ENCODE results near the gene DENND2D. TPM values are rescaled to one million over a fixed set of nuclear protein-coding genes. Genes with fewer than 3 reads are reported as not detected.

DENND2D gene
- total RNA-seq, 1 donor = 4.7 TPM

DNA sequence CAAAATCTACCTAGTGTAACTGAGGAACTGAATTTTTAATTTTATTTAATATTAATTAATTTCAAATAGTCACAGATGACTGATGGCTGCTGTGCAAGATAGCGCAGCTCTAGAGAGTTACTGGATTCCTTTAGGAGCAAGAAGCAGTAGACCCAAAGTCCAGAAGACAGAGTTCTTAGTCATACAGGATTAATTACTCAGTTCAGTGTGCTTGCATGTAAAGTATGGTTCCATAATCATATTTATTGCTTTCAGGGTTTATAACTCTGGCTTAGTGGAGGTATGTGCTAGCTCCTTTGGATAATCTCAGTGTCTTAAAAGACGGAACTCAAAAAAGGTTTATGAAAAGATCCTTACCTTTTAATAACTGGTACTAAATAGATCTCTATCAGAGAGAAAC, 43.0 kb downstream of the DENND2D start:
- Histone ChIP-seq H3K36me3 (ENCODE audit: insufficient read depth, low read length) (peaks cover 27% of the 10 kb centered on the region), H3K27ac (ENCODE audit: low read depth, low read length) (no peak overlapping the region), H4K20me1 (ENCODE audit: insufficient read depth, low read length) (peaks cover 11% of the 10 kb centered on the region), H3K27me3 (ENCODE audit: insufficient read depth, low read length) (no peaks in the 10 kb centered on the region), H3K4me3 (ENCODE audit: insufficient read depth, low read length) (no peak overlapping the region), H2AFZ (ENCODE audit: low read length) (no peak overlapping the region), H3K9me3 (ENCODE audit: low read depth, low read length) (no peaks in the 10 kb centered on the region), H3K4me2 (ENCODE audit: insufficient read depth, low read length) (no peak overlapping the region), H3K79me2 (ENCODE audit: insufficient read depth, low read length) (peaks cover 57% of the 10 kb centered on the region), H3K4me1 (ENCODE audit: insufficient read depth, low read length) (no peaks in the 10 kb centered on the region)
- TF ChIP-seq, protein P1, sequence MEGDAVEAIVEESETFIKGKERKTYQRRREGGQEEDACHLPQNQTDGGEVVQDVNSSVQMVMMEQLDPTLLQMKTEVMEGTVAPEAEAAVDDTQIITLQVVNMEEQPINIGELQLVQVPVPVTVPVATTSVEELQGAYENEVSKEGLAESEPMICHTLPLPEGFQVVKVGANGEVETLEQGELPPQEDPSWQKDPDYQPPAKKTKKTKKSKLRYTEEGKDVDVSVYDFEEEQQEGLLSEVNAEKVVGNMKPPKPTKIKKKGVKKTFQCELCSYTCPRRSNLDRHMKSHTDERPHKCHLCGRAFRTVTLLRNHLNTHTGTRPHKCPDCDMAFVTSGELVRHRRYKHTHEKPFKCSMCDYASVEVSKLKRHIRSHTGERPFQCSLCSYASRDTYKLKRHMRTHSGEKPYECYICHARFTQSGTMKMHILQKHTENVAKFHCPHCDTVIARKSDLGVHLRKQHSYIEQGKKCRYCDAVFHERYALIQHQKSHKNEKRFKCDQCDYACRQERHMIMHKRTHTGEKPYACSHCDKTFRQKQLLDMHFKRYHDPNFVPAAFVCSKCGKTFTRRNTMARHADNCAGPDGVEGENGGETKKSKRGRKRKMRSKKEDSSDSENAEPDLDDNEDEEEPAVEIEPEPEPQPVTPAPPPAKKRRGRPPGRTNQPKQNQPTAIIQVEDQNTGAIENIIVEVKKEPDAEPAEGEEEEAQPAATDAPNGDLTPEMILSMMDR (IDR thresholded peaks at IDR 0.05; ENCODE audit: extremely low read depth, low read depth, low read length) = no peak
- DNase-seq (ENCODE audit: insufficient read length, low spot score, missing footprints) = no peak

- no peak overlapping the region for H3K27ac ChIP-seq (ENCODE audit: low read depth, low read length)
- no peaks in the 10 kb centered on the region for H3K4me1 ChIP-seq (ENCODE audit: insufficient read depth, low read length)
- H2AFZ ChIP-seq (ENCODE audit: low read length) = no peak overlapping the region
- no peak overlapping the region for H3K4me3 ChIP-seq (ENCODE audit: insufficient read depth, low read length)
- TF ChIP-seq, protein P1 (IDR thresholded peaks at IDR 0.05; ENCODE audit: extremely low read depth, low read depth, low read length) = no peak
- no peak for DNase-seq (ENCODE audit: insufficient read length, low spot score, missing footprints)
- H3K79me2 ChIP-seq (ENCODE audit: insufficient read depth, low read length) = peaks cover 85% of the 10 kb centered on the region
- H3K4me2 ChIP-seq (ENCODE audit: insufficient read depth, low read length) = no peak overlapping the region
- no peaks in the 10 kb centered on the region for H3K9me3 ChIP-seq (ENCODE audit: low read depth, low read length)
- H4K20me1 ChIP-seq (ENCODE audit: insufficient read depth, low read length) = peaks cover 15% of the 10 kb centered on the region
- H3K36me3 ChIP-seq (ENCODE audit: insufficient read depth, low read length) = peaks cover 36% of the 10 kb centered on the region
- no peaks in the 10 kb centered on the region for H3K27me3 ChIP-seq (ENCODE audit: insufficient read depth, low read length)
Measured at GRCh38 chr1:111154021-111154999, 46.1 kb downstream of the DENND2D start.

DNA sequence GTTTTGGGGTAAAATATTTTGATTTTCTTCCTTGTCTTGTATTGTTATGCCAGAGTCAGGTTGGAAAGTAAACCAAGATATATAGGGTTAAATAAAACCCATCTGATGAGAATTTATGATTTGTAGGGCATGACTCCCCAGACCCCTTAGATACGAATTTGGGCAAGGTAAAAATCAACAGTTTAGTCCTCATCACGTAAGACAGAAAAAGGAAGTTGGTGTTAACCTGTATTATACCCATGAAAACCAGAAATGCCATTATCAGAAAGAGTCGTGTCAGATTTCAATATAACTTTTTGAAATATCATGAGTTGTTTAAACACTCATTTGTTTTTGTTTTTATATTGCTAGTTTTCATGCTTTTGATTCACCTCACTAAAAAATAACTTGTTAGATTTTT, 48.6 kb downstream of the DENND2D start:
- DNase-seq (ENCODE audit: insufficient read length, low spot score, missing footprints) = no peak
- Histone ChIP-seq H3K9me3 (ENCODE audit: low read depth, low read length) (no peaks in the 10 kb centered on the region), H4K20me1 (ENCODE audit: insufficient read depth, low read length) (peaks cover 18% of the 10 kb centered on the region), H3K79me2 (ENCODE audit: insufficient read depth, low read length) (peaks cover 92% of the 10 kb centered on the region), H3K4me3 (ENCODE audit: insufficient read depth, low read length) (no peak overlapping the region), H3K27ac (ENCODE audit: low read depth, low read length) (no peak overlapping the region), H3K4me2 (ENCODE audit: insufficient read depth, low read length) (no peak overlapping the region), H2AFZ (ENCODE audit: low read length) (no peak overlapping the region), H3K4me1 (ENCODE audit: insufficient read depth, low read length) (no peaks in the 10 kb centered on the region), H3K27me3 (ENCODE audit: insufficient read depth, low read length) (no peaks in the 10 kb centered on the region), H3K36me3 (ENCODE audit: insufficient read depth, low read length) (peaks cover 52% of the 10 kb centered on the region)
- TF ChIP-seq, protein P1 (IDR thresholded peaks at IDR 0.05; ENCODE audit: extremely low read depth, low read depth, low read length) = no peak

DNA sequence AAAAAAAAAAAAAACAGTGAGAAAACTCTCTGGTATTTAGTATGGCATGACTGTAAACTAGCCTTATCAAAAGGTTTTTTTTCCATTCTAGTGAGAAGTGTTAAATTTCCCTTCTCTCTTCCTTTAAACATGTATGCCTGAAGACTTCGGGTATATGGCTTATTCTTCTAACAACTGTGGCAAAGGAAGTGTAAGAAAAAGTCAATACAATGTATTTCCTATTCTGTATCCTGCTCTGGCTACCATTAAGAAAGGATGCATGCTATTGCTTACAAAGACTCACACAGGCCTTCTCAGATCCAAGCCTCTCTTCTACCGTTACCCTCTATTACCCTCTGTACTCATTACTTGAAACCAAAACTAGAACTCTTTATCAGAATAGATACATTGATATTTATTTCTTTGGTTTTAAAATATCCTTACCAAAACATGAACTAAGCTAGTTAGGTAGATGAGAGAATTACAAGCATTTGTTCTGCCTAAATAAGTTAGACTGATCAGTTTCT, 52.0 kb downstream of the DENND2D start:
- TF ChIP-seq, protein P1 (IDR thresholded peaks at IDR 0.05; ENCODE audit: extremely low read depth, low read depth, low read length) = no peak
- Histone ChIP-seq H3K27ac (ENCODE audit: low read depth, low read length) (no peak overlapping the region), H3K4me1 (ENCODE audit: insufficient read depth, low read length) (no peaks in the 10 kb centered on the region), H4K20me1 (ENCODE audit: insufficient read depth, low read length) (peaks cover 17% of the 10 kb centered on the region), H3K36me3 (ENCODE audit: insufficient read depth, low read length) (peaks cover 41% of the 10 kb centered on the region), H3K4me3 (ENCODE audit: insufficient read depth, low read length) (no peak overlapping the region), H2AFZ (ENCODE audit: low read length) (no peak overlapping the region), H3K79me2 (ENCODE audit: insufficient read depth, low read length) (peaks cover 94% of the 10 kb centered on the region), H3K27me3 (ENCODE audit: insufficient read depth, low read length) (no peaks in the 10 kb centered on the region), H3K4me2 (ENCODE audit: insufficient read depth, low read length) (no peak overlapping the region), H3K9me3 (ENCODE audit: low read depth, low read length) (no peaks in the 10 kb centered on the region)
- no peak for DNase-seq (ENCODE audit: insufficient read length, low spot score, missing footprints)
